ENCODE measurements around the gene EPC1. TPM values are rescaled to one million over a fixed set of nuclear protein-coding genes. Genes with fewer than 3 reads are reported as not detected.
"Not testable (repeated sequence)": the region's sequence is repeated elsewhere in the genome, so short reads cannot be mapped to it uniquely, and the experiment has no call there.

The EPC1 gene
- total RNA-seq, 1 experiment from 2014 or later, result 9.2 TPM

GRCh38 chr10:32229788-32230187, 117.2 kb downstream of the EPC1 start:
- H3K4me3 ChIP-seq (ENCODE audit: insufficient read depth, low read depth, low read length); H3K27me3 ChIP-seq (ENCODE audit: control insufficient read depth, insufficient read depth, low read length); DNase-seq; H3K36me3 ChIP-seq (replicated peaks; ENCODE audit: control insufficient read depth, insufficient read depth, low read length): not testable (repeated sequence)

DNA sequence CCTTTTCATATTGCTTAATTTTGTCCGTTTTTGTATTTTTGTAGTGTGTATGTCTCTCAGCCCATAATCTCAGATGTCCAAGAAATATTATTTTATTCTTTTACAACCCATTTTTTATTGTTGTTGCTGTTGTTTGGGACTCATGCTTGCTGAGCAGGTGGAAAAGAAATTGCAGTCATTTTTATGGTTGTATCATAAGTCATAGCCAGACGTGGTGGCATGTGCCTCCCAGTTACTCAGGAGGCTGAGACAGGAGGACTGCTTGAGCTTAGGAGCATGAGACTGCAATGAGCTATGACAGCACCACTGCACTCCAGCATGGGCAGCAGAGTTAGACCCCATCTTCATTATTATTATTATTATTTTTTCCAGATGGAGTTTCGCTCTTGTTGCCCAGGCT, 117.8 kb downstream of the EPC1 start:
- H3K27me3 ChIP-seq (ENCODE audit: control insufficient read depth, insufficient read depth, low read length), result no peaks in the 10 kb centered on the region
- DNase-seq, result no peak
- H3K4me3 ChIP-seq (ENCODE audit: insufficient read depth, low read depth, low read length), result no peak overlapping the region
- H3K36me3 ChIP-seq (replicated peaks; ENCODE audit: control insufficient read depth, insufficient read depth, low read length), result no peaks in the 10 kb centered on the region

GRCh38 chr10:32227802-32228201, 119.2 kb downstream of the EPC1 start:
- no peaks in the 10 kb centered on the region for H3K27me3 ChIP-seq (ENCODE audit: control insufficient read depth, insufficient read depth, low read length)

DNA sequence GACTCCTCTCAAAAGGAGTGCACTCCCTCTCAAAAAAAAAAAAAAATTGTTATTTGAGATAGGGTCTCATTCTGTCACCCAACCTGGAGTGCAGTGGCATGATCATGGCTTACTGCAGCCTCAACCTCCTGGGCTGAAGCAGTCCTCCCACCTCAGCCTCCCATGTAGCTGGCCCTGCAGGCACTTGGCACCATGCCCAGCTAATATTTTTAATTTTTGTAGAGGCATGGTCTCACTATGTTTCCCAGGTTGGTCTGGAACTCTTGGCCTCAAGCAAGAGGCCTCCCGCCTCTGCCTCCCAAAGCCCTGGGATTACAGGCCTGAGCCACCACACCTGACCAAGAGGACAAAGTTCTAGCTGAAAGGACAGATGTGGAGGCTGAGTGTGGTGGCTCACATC, 120.3 kb downstream of the EPC1 start:
- Histone ChIP-seq H3K36me3 (replicated peaks; ENCODE audit: control insufficient read depth, insufficient read depth, low read length) (no peaks in the 10 kb centered on the region), H3K4me3 (ENCODE audit: insufficient read depth, low read depth, low read length) (no peak overlapping the region), H3K27me3 (ENCODE audit: control insufficient read depth, insufficient read depth, low read length) (no peaks in the 10 kb centered on the region)
- DNase-seq, result no peak

More at GRCh38 chr10:32227802-32228201, 119.2 kb downstream of the EPC1 start:
- DNase-seq, result no peak
- Histone ChIP-seq H3K4me3 (ENCODE audit: insufficient read depth, low read depth, low read length) (no peak overlapping the region), H3K36me3 (replicated peaks; ENCODE audit: control insufficient read depth, insufficient read depth, low read length) (no peaks in the 10 kb centered on the region)

DNA sequence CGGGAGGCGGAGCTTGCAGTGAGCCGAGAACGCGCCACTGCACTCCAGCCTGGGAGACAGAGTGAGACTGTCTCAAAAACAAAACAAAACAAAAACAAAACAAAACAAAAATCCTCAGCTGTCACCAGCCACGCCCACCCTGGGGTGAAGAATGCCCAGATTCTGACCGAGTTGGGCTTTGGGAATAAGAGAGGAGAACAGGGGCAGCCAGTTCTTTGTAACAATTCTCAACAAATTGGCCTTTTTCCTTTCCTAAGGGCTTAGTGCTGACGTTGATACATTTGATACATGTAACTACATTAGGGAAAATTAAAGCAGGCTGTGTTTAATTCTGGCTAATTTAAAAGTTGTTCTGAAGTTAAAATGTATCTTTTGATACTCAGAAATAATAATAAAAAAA, 121.0 kb downstream of the EPC1 start:
- Histone ChIP-seq H3K27me3 (ENCODE audit: control insufficient read depth, insufficient read depth, low read length) (no peaks in the 10 kb centered on the region), H3K36me3 (replicated peaks; ENCODE audit: control insufficient read depth, insufficient read depth, low read length) (no peaks in the 10 kb centered on the region), H3K4me3 (ENCODE audit: insufficient read depth, low read depth, low read length) (no peak overlapping the region)
- DNase-seq, result no peak

- not testable (repeated sequence) for H3K36me3 ChIP-seq (replicated peaks; ENCODE audit: control insufficient read depth, insufficient read depth, low read length); DNase-seq; H3K27me3 ChIP-seq (ENCODE audit: control insufficient read depth, insufficient read depth, low read length); H3K4me3 ChIP-seq (ENCODE audit: insufficient read depth, low read depth, low read length)
Measured at GRCh38 chr10:32222376-32222775, 124.6 kb downstream of the EPC1 start.

- not testable (repeated sequence) for DNase-seq; H3K27me3 ChIP-seq (ENCODE audit: control insufficient read depth, insufficient read depth, low read length); H3K36me3 ChIP-seq (replicated peaks; ENCODE audit: control insufficient read depth, insufficient read depth, low read length)
Measured at GRCh38 chr10:32219156-32219555, 127.8 kb downstream of the EPC1 start.

DNA sequence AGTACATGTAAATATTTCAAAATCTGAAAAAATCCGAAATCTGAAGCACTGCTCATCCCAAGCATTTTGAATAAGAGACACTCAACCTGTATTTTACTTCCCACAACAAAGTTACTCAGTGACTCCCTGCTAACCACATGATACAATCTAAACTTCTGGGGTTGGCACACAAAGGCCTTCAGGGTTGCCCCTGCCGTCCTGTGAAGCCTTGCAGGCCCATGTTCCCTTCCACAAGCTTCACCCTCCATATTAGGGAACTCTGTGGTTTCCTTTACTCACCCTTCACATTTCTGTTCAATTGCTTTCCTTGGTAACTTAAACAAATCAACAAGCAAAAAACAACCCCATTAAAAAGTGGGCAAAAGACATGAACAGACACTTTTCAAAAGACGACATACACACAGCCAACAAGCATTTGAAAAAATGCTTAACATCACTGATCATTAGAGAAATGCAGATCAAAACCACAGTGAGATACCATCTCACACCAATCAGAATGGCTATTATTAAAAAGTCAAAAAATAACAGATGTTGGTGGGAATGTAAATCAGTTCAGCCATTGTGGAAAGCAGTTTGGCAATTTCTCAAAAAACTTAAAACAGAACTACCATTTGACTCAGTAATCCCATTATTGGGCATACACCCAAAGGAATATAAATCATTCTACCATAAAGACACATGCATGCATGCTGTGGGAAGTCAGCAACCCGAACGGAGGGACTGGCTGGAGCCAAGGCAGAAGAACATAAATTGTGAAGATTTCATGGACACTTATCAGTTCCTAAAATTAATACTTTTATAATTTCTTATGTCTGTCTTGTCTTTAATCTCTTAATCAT, 128.5 kb downstream of the EPC1 start:
- not testable (repeated sequence) for H3K27me3 ChIP-seq (ENCODE audit: control insufficient read depth, insufficient read depth, low read length); DNase-seq; H3K36me3 ChIP-seq (replicated peaks; ENCODE audit: control insufficient read depth, insufficient read depth, low read length); H3K4me3 ChIP-seq (ENCODE audit: insufficient read depth, low read depth, low read length)

More at GRCh38 chr10:32219156-32219555, 127.8 kb downstream of the EPC1 start:
- not testable (repeated sequence) for H3K4me3 ChIP-seq (ENCODE audit: insufficient read depth, low read depth, low read length)

Other genes starting within 250 kb of the EPC1 start
- 0.24 and 2.7 TPM in 2 replicates for gene CCDC7, start 99.0 kb upstream of the EPC1 start, total RNA-seq (2014; rRNA removed; shearing (Covaris generic))

Data from H7 (cell line).